Kidney tubule cell (primary cell): ENCODE measurements around the gene KANSL1.
"Not testable (repeated sequence)": the region's sequence is repeated elsewhere in the genome, so short reads cannot be mapped to it uniquely, and the experiment has no call there.

Experiments
- DNase-seq: peaks from one replicate; pipeline ENCODE4 v3.0.0-alpha.2; 2018; ENCODE audit warnings: low spot score

Gene KANSL1

DNA sequence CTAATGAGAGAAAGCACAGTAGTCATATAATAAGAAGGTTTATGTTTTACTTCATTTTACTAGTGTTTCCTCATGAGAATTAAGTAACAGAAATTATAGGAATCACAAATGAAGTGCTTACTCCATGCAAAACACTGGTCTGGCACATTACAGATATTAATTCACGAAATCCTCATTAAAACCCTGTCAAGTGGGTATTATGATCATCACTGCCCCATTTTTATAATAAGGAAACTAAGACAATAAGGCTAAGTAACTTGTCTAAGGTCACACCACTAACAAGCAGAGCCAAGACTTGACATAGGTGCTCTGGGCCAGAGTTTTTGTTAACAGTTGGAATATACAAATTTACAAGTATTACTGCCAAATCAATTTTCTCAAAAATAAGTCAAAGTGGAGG is 83.0 kb downstream of the KANSL1 start:
- no peak for DNase-seq

DNA sequence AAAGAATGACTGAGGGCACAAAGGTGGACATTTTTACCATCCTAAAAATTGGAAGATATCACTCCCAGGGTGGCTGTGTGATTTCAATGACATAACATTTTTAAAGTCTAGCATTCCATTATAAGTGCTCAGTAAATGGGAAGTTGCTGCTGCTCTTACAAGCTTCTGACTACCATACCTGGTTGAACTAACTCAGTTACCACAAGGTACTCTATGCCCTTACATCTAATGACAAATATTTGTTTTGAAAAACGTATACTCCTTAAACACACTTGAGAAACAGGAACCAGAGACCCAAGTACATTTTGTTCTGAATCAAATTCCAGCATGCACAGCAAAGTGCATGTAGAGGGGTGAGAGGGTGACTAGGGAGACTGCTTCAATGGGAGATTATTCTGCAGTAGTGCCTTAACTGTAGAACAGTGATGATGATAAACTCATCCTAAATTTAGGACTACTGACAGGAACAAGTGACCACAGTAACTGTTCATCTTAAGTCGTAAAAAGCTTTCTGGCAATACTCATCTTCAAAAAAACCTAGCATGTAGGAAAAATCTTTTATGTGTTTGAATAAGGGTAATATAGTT is 83.5 kb downstream of the KANSL1 start:
- DNase-seq, result no peak

DNA sequence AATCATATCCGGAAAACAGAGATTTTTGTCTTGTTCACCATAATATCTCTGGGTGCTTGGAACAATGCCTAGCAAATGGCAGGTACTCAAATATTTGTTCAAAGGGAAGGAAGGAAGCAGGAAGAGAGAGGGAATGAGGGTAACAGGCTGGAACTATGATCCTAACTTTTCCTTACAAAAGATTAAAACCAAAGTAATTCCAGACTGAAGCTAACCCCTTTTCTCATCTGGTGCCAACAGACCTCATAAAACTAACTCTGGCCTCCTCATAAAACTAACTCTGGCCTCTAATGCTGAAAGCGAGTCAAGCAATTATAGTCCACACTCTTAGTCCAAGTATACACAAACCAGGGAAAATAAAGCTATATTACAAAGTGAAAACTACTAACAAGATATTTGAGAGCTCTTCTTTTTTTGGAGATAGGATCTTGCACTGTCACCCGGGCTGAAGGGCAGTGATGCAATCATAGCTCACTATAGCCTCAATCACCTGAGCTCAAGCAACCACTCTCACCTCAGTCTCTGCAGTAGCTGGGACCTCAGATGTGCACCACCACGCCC is 84.6 kb downstream of the KANSL1 start:
- DNase-seq, result no peak

DNA sequence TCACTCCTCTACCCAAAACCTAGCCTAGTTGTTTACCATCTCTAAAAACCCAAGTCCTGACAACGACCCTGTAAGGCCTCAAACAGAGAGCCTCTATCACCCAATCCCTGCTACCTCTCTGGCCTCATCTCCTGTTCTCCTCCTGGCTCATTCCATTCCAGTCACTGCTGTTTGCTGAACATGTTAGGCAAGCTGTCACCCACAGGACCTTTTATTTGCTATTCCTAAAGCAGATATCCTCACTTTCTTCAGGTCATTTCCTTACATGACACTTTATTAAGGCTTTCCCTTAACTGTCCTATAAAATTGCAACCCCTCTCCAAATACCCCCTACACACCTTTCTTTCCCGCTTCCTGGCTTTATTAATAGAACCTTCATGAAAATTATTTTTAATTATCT is 85.1 kb downstream of the KANSL1 start:
- DNase-seq, result no peak

DNA sequence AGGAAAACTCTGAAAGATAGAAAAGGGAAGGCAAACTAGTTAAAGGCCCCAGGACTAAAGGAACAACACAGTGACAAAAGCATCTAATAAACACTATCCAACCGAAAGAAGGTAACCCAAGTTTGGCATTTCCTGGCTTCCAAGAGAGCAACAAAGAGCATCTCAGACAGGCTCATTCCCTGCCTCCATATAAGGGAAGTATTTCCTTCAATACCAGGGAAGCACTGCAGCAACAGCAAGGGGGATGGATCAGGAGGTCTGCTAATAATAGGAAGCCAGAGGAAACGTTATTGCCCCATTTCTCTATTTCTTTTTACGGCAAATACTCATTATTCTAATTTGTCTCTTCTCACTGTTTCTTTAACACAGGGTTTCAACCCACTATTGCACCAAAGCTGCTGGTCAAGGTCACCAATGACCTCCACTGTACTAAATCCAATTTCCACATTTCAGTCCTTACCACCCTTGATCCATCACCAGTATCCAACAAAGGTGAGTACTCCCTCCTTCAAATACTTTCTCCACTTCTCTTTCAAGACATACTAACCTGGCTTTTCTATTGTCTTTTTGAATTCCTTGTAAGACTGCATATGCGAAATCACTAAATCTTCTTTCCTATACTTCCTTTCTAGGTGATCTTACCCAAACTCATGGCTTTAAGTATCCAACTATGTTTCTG is 86.1 kb downstream of the KANSL1 start:
- DNase-seq, result no peak

DNA sequence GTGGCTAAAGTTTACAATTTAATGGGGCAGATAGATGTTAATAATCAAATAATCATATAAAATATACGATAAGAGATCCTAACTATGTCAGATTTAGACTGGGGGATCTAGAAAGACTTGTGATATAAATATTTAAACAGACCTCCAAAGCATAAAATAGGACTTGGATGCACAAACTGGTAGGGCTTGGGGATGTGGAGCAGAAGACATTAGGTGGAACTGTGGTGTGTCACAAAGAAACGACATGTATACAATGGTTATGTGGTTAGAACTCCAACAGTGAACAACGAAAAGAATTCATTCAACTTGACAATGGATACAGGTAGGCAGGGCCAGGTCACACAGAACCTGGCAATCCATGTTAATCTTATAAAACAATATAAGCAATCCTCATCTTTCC is 90.4 kb downstream of the KANSL1 start:
- DNase-seq, result not testable (repeated sequence)

DNA sequence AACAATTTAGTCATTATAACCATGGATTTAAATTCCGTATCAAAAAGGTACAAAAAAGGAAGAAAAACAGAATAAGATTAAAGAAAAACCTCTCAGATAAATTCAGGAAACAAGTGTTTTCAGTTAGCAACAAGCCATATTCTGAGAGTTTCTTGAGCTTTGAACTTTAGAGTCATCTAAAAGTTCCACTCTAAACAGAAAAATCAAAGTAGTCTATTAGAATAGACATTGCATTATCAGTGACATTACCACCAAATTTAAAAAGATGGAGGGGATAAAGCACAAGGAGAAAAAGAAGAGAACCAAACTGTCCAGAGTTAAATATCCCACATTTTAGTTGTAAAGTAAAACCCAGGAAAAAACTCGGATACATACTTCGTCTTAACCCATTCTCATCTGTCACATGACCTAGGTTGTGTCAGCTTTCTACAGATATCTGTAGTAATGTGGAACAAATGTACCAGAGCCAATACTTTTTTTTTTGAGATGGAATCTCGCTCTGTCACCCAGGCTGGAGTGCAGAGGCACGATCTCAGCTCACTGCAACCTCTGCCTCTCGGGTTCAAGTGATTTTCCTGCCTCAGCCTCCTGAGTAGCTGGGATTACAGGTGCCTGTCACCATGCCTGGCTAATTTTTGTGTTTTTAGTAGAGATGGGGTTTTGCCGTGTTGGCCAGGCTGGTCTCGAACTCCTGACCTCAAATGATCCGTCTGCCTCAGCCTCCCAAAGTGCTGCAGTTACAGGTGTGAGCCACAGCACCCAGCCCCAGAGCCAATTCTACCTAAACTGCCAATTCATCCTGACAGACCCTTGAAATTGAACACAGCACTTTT is 91.2 kb downstream of the KANSL1 start:
- DNase-seq, result not testable (repeated sequence)

DNA sequence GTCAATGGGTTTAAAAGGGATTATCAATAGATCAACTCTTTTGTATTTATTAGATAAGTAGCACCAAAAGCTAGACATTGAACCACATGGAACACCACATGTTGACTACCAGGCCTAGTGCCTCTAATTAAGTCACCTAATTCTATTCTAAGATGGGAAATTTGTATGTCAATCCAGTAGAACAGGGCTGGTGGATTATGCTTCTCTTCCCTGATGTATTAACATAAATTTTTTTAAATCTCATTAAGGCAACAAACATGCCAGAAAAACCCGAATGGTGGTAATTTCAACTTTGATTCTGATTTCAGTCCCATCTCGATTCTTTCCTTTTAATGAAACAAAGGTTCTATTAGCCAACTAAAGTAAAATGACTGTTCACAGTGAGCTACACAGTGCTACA is 92.6 kb downstream of the KANSL1 start:
- DNase-seq, result no peak

DNA sequence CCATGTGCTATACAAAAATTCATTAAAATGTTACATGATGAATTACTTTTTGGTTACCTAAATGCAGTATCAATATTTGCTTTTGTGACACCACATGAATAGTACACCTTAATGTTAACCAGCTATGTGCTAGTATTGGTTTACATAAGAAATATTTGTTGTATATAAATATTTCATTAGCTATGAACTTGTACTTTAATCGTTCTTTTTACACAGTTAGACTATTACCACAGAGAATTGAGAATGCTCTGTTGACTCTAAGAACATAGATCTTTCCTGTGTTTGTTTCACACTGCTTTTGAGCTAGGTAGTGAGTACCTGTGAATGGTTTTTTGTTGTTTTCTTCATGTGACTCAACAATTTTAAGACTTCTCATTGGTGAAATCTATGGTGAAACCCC is 93.4 kb downstream of the KANSL1 start:
- DNase-seq, result no peak

DNA sequence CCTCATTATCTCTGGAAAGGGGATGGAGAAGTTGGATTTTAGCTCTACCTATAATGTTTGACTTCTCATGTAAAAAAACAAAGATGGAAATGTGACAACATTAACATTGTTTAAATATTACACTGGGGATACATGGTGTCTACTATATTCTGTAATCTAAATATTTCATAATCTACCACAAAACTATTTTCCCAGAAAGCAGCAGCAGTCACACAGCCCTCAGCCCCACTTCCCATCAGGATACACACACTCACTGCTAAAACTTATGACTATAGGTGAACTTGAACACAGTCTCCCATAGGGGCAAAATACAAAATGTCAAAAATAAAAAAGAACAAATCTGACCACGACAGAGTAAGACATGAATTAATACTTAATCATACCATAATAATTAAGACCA is 95.7 kb downstream of the KANSL1 start:
- DNase-seq, result no peak

DNA sequence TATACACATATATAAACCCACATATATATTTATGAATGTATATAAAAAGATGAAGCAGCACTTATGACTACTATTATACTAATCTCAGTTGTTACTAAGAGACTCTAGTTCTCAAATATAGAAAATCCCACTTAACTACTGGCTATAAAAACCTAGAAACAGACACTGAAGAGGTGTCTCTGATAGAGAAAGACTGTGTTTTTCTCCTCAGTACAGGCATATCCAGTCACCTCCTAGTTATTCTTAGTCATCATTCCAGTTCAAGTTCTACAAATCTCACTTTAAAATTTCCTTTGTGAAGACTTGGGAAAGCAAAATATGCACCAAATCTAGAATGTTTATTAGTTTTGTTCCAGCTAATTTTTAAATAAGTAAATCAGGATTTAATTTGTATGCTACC is 100.2 kb downstream of the KANSL1 start:
- DNase-seq, result no peak

DNA sequence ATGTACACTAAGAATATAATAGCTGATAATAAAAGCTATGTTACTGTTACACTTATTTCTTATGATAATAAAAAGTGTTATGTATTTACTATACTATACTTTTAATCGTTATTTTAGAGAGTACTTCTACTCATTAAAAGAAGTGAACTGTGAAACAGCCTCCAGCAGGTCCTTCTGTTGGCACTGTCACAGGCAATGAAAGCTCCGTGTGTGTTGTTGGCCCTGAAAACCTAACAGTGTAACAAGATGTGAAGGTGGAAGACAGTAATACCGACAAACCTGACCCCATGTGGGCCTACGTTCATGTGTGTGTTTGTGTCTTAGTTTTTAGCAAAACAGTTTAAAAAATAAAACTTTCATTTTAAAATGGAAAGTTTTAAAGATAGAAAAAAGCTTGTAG is 102.4 kb downstream of the KANSL1 start:
- no peak for DNase-seq

DNA sequence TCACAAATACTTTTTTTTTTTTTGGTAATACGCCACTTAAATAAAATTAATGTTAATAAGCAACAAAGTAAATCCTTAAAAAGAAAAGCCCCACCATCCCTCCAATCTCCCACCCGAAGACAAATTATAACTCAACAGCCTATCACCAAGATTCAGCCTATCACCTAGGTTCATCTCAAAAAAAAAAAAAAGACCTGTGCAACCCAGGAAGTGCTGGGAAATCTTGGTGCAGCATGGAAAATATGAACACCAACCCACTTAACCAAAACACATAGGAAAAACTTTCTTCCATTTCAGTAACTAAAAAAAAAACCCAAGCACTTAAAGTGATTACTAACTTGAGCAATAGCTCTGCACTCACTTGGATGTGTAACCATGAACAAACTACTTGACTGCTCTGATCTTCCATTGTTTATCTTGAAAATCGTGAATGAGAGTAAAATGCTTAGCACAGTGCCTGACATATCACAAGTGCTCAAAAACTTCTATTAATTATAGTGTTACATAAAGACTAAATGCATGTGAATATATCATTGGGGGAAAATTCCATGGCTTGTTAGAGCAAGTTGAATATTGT is 103.8 kb downstream of the KANSL1 start:
- no peak for DNase-seq

DNA sequence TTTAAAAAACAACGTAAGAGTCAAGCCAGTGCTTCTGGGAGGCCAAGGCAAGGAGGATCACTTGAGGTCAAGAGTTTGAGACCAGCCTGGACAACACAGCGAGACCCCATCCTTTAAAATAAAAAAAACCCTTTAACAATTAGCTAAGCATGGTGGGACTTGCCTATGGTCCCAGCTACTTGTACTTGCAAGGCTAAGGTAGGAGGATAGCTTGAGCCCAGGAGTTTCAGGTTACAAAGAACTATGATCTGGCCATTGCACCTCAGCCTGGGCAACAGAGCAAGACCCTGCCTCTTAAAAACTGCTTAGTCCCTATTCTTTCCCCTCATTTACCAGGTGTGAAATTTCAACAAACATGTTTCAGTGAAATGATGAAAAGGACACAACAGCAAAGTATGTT is 104.6 kb downstream of the KANSL1 start:
- no peak for DNase-seq

DNA sequence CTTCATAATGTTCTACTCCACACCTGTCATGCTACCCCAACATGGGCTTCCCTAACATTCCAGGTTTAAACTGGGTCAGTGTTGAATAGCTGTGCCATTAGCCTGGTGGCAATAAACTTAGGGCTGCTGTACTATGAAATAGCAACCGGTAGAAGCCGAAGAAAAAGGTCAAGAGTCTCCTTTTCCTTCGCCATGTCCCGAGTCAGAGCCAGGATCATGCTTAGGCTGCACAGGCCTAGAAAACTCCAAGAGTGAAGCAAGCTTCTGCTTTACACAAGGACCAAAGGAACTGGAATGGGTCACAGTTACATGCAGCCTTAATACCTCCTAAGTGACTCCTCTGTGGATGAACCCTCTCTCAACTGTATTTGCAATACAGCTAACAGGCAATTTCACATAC is 105.4 kb downstream of the KANSL1 start:
- not testable (repeated sequence) for DNase-seq

DNA sequence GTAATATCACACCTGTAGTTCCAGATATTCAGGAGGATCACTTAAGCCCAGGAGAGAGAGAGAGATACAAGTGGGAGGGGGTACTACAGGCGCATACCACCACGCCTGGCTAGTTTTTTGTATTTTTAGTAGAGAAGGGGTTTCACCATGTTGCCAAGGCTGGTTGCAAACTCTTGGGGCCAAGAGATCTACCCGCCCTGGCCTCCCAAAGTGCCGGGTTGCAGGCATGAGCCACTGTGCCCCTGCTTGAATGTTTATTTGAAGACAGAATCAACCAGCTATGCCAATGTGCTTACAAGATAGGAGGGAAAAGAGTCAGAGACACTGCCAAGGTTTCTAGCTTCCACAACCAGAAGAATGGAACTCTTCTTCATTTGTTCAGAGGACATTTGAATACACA is 106.4 kb downstream of the KANSL1 start:
- no peak for DNase-seq

DNA sequence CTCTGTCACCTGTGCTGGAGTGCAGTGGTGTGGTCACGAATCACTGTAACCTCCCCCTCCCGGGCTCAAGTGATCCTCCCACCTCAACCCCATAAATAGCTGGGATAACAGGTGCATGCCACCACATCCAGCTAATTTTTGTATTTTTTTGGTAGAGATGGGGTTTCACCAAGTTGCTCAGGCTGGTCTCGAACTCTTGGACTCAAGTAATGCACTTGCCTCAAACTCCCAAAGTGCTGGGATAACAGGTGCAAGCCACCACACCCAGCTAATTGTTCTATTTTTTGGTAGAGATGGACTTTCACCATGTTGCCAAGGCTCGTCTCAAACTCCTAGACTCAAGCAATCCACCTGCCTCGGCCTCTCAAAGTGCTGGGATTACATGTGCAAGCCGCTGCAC is 107.7 kb downstream of the KANSL1 start:
- DNase-seq, result no peak

DNA sequence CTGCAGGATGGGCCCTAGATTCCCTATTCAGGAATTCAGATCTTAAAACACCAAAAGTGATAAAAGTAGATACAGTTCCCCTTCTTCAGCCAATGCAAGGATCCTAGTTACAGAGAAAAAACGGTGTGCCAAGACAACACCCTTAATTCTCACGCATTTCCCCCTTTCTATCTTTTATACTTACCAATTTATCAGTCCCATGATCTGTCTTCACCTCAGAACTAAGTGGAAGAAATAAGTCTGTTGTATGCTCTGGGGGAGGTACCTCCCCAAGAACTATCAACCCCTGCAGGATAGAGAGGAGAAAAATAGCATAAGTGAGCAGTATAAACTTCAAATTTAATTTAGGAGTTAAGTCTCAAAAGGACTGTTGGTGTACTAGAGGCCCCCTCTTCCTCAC is 111.0 kb downstream of the KANSL1 start:
- no peak for DNase-seq

DNA sequence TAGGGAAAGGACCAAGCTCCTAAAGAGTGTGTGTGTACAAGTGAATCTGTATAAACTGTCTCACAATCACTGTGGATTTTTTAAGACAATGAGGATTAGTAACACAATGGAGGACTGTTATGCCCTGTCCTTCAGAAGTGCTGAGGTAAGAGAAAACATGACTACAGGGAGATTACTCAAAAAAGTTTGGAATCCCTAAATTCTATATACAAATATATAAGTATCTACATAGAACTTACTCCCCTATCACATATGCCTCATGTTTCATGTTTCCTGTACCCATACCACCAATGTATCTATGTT is 112.3 kb downstream of the KANSL1 start:
- DNase-seq, result no peak

DNA sequence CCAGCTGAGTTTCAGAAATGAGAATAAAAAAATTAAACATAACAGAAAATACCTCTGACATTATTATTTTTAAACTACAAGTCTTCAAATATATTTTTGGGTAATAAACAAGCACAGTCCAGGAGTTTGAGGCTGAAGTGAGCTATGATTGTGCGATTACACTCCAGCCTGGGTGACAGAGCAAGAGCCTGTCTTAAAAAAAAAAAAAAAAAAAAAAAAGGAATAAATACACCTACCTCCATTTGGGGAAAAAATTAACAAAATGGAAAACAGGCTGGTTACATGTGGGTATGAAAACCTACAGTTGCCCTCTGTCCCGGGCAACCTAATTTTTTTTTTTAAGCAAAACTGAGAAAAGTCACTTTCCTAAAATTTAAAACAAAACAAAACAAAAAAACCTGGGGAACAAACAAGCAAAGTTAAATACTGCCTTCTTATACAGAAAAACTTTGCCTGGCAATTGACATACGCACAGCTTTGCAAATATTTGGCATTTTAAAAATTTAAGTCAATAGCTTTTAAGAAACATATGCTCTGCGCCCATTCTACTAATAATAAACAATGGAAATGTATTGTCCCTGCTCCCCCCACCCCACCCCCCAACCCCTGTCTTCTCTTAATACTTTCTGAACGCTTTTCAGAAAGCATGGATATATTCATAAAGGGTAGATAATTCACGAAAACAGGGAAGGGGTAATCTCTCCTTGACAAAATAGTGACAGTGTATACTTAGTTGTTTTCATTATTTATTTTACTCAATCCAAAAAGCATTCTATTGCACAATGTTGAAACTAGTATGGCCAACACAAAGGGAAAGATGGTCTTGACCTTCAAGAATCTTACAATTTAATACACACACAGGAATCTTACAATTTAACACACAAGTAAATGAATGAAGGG is 112.9 kb downstream of the KANSL1 start:
- DNase-seq, result no peak

DNA sequence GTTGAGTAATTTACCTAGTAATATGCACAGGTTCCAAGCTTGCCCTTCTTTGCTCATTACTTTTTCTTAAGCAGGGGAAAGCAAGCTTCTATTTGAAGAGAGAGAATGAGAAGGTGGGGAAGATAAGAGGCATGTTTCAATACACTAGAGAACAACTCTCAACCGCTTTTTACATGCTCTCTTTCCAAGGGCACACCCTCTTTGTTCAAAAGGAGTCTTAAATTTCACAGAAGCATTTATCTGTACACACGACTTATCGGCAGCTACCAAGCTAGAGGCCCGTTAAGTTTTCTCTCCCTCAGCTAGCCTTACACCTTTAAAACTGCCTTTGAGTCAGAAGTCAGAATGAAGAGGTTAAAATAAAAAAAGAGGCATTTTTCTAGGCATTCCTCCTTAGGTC is 114.6 kb downstream of the KANSL1 start:
- DNase-seq, result no peak

DNA sequence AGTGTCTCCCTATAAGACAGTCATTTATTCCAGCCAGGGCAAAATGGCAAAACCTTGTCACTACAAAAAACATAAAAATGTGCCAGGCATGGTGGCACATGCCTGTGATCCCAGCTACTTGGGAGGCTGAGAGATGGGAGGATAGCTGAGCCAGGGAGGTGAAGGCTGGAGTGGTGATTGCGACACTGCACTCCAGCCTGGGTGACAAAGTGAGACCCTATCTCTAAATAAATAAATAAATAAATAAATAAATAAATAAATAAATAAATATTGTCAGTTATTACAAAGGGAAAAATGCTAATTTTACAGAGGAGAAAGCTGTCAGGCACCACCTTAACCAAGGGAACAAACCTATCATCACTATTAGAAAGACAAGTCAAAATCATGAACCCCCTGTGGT is 118.7 kb downstream of the KANSL1 start:
- no peak for DNase-seq
